GM21515 (cell line): Measurements from ENCODE around the gene DIRAS1.

ENCODE experiments used
- ATAC-seq: cut with Tn5 transposase; IDR thresholded peaks from one replicate; pipeline ENCODE4 v1.9.1; 2021; ENCODE audit not compliant: unreplicated experiment

DIRAS1 gene

DNA sequence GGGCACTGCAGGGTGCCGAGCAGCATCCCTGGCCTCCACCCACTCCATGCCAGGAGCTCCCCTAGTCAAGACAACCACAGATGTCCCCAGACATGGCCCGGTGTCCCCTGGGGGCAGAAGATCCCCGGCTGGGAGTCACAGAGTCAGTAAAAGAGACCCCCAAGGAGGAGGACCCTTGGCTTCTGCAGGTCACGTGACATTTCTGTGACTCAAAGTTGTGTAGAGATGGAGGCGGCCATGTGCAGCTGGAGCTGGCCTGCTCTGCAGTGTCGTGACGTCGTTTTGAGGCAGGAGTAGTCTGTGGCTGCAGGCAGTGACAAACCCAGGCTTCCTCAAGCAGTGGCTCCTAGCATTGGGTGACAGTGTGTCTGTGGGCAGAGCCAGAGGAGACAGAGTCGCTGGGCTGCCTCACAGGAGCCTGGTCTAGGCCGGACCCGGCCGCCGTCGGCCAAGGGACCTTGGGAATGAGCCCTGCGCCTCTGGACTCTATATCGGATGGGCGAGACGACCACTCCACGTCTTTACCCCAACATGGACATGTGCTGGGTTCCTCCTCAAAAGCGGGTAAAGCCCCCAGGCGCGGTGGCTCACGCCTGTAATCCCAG is 7.7 kb upstream of the DIRAS1 start:
- no peak for ATAC-seq

DNA sequence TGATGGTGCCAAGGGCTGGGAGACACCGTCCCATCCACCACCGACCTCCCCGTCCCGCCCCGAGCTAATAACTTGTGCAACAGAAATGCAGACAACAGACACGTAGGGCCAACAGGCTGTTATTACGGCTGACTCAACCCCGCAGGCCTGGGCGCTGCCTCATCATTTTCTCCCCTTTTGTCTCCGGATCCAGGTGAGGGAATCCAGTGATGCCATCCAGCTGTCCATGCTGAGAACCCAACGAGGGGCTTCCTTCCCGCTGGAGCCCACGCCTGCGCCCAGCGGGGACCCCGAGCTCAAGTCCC is 6.4 kb upstream of the DIRAS1 start:
- no peak for ATAC-seq

GRCh38 chr19:2726904-2727639 is 5.9 kb upstream of the DIRAS1 start:
- no peak for ATAC-seq

GRCh38 chr19:2726160-2726855 is 5.1 kb upstream of the DIRAS1 start:
- ATAC-seq = no peak

GRCh38 chr19:2724148-2724557 is 3.0 kb upstream of the DIRAS1 start:
- no peak for ATAC-seq

DNA sequence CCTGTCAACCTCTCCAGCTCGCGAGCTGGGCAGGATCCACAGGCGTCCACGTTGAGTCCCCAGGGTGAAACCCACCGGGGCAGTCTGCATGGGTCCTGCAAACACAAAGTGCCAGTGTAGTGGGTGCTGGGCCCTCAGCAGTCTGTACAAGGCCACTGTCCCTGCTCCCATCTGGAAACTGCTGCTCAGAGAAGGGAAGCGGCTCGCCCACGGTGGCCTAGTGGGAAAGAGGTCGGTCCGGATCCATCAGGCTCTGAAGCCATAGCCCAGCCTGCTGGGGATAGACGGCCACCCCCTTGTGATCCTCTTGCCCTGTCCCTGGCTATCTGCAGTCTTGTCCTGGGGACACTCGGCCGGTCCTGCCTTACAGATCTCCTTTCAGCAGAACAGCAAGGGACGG is 2.6 kb upstream of the DIRAS1 start:
- ATAC-seq = no peak

DNA sequence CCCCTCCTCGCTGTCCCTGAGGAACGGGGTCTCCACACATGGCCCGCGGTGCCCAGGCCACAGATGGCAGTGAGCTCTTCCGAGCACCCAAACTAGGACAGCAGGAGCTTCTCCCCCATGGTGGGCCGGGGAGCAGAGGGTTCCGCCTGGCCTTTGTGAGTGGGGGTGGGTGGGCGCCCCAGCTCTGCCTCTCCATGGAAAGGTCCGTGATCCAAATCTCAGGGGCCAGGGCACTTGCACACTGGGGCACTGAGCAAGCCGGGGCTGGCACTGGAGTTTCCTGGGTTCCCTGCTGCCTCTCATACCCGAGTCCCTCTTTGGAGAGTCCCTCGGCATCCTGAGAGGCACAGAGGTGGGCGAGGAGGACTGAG is 2.2 kb upstream of the DIRAS1 start:
- ATAC-seq = no peak

DNA sequence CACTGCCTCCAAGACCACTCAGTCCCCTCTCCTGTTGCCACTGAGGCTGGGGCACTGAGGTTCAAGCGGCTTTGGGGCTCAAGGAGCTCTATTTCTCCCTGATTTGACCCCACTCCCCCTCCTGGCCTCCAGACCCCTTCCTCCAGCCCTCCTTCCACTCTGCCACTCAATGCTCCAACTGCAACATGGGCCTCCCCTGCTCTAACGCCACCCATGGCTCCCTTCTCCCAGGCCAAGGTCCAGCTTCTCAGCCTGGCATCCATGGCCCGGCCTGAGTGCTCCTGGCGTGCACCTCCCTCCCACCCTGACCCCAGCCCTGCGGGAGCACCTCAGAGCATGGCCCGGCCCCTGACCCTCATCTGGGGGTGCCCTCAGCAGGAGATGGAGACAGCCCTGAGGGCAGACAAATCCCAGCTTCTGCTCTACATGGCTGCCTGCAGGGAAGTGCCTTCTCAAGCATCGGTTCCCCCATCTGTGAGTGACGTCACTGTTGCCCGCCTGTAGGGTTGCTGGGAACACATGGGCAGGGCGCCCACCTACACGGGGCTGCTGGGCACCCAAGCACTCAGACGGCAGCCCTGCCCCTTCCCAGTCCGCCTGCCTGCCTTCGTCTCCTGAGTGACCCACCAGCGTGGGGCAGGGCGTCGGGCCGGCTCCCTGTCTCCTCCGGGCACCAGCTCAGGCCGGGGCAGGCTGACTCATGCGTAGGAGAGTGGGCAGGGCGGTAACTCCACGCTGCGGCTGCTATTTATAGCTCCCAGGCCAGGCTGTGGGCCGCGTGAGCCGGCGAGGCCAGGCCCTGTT is 1.6 kb upstream of the DIRAS1 start:
- ATAC-seq = no peak

- no peak for ATAC-seq
Measured at GRCh38 chr19:2721570-2722540, 683 bp upstream of the DIRAS1 start.

DNA sequence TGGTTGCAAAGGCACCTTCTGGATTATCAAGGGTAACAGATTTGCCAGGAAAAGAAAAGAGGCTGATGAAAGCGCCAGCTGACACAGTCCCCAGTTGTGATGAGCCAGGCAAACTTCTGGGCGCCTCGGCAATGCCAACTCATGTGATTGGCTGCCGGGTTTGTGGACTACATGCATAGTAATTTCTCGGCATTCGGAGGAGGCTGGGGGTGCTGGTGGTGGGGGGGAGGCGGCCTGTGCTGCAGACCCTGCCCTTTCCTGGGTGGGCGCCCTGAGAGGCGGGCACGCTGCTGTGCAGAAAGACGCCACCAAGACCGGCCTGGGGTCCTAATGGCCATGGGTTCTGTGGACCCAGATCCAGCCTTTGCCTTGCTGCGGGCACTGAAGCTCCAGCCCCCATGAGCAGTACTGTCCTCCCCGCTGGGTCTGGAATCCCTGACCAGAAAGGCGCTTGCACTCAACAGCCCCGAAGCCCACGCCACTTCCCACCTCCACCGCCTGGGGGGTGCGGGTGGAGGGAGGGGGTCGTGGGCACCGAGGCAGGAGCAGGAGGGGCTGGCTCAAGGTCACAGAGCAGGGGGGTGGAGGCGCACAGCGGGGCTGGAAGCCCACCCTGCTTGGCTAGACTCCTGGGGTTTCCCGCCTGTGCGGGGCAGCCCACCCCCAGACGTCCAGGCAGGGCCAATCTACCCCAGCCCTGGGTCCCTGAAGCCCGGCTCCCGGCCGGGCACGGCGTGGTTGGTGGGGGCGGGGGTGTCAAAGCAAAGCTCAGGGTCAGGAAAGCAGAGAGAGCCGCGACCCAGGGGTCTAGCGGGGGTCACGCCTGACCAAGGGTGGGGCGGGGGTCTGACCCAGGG is 1.0 kb downstream of the DIRAS1 start:
- ATAC-seq = no peak

GRCh38 chr19:2719232-2719735 is 1.9 kb downstream of the DIRAS1 start:
- no peak for ATAC-seq

- no peak for ATAC-seq
Measured at GRCh38 chr19:2717638-2718541, 3.3 kb downstream of the DIRAS1 start.

- no peak for ATAC-seq
Measured at GRCh38 chr19:2716722-2717637, 4.2 kb downstream of the DIRAS1 start.

- no peak for ATAC-seq
Measured at GRCh38 chr19:2716275-2716650, 4.9 kb downstream of the DIRAS1 start.

DNA sequence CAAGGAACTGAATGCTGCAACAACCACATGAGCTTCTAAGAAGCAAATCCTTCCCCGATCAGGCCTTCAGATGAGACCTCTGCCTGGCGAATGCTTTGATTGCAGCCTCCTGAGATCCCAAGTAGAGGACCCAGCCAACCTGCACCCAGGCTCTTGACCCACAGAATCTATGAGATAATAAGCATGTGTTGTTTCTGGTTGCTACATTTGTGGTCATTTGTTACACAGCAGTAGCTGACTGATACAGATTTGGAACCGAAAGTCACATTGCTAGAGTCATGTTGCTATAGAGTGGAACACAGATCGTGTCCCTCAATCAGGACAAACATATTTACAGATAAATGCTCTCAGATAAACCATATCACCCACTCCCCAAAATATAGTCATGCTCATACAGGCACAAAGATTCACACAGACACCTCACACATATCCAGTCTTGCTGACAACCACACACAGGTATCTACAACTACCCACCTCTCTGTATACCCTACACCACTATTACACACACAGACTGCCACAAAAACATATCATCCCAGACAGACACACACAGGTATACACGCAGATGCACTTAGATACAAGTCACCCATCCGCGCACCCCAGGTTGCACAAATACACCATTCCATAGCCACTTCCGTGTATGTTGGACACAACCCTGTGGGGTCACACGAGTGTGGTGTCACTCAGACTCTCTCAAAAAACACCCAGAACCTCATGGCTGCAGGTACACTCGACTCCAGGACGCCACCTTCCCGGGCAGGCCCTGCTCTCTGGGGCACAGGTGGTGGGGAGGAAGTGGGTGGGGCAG is 5.5 kb downstream of the DIRAS1 start:
- no peak for ATAC-seq

GRCh38 chr19:2714531-2715269 is 6.5 kb downstream of the DIRAS1 start:
- no peak for ATAC-seq
